A549 (cell line): Measurements from ENCODE around the gene PRKCE.

Source experiments
- CBX8 ChIP-seq: fragments of 200-600 bp; sonication (generic); IDR thresholded peaks from 2 replicates; pipeline ENCODE4 v1.6.1; 2016
- CEBPB ChIP-seq, 2 experiments: fragments of >200 bp in 1 of 2; sonication (Bioruptor Twin) in 1 of 2; formaldehyde crosslinking in 1 of 2; IDR thresholded peaks; 2 replicates each; pipeline ENCODE4 v1.6.1; 2012 to 2016
- EP300 ChIP-seq, 2 experiments: fragments of >200 bp; sonication (Bioruptor Twin); formaldehyde crosslinking; IDR thresholded peaks; 2 replicates in 1 of 2; 3 replicates in 1 of 2; pipeline ENCODE4 v1.6.1; 2016 to 2017
- KDM1A ChIP-seq: fragments of 200-600 bp; sonication (generic); IDR thresholded peaks from 2 replicates; pipeline ENCODE4 v1.6.1; 2016; ENCODE audit warnings: low read depth, mild to moderate bottlenecking
- MAZ ChIP-seq: fragments of 150-350 bp; IDR thresholded peaks from 2 replicates; pipeline ENCODE4 v1.6.1; 2014; ENCODE audit warnings: antibody characterized with exemption, low read depth, low read length, borderline replicate concordance
- POLR2A ChIP-seq: IDR thresholded peaks from 2 replicates; pipeline ENCODE4 v1.6.1; 2012; ENCODE audit warnings: mild to moderate bottlenecking, low read length
- SMC3 ChIP-seq: fragments of >200 bp; sonication (Bioruptor Twin); formaldehyde crosslinking; IDR thresholded peaks from 3 replicates; pipeline ENCODE4 v1.6.1; 2018; ENCODE audit warnings: inconsistent platforms
- ZNF302 ChIP-seq: fragments of 250-450 bp; sonication (Bioruptor Pico); IDR thresholded peaks from 2 replicates; pipeline ENCODE4 v1.9.0; 2021; ENCODE audit warnings: inconsistent platforms, mild to moderate bottlenecking, moderate library complexity
- ZSCAN20 ChIP-seq: fragments of 250-450 bp; sonication (Bioruptor Pico); IDR thresholded peaks from 2 replicates; pipeline ENCODE4 v1.8.0; 2022; ENCODE audit warnings: mild to moderate bottlenecking, moderate library complexity
- TF ChIP-seq, protein P1 (sequence below): fragments of 250-450 bp; sonication (Bioruptor Pico); IDR thresholded peaks from 2 replicates; pipeline ENCODE4 v1.5.0; 2021; ENCODE audit warnings: mild to moderate bottlenecking, moderate library complexity, borderline replicate concordance
- TF ChIP-seq, protein P2 (sequence below): fragments of >200 bp; sonication (Bioruptor Twin); formaldehyde crosslinking; IDR thresholded peaks from 3 replicates; pipeline ENCODE4 v1.5.1; 2016
- TF ChIP-seq, protein P3 (sequence below): fragments of 200-600 bp; sonication (generic); IDR thresholded peaks from 2 replicates; pipeline ENCODE4 v1.6.1; 2016; ENCODE audit warnings: antibody characterized with exemption, mild to moderate bottlenecking, moderate library complexity
- TF ChIP-seq, protein P4 (sequence below): fragments of 450-650 bp; IDR thresholded peaks from 2 replicates; pipeline ENCODE4 v1.6.1; 2014; ENCODE audit warnings: antibody characterized with exemption
- TF ChIP-seq, protein P5 (sequence below): IDR thresholded peaks from 2 replicates; pipeline ENCODE4 v1.6.1; 2012

DNA sequence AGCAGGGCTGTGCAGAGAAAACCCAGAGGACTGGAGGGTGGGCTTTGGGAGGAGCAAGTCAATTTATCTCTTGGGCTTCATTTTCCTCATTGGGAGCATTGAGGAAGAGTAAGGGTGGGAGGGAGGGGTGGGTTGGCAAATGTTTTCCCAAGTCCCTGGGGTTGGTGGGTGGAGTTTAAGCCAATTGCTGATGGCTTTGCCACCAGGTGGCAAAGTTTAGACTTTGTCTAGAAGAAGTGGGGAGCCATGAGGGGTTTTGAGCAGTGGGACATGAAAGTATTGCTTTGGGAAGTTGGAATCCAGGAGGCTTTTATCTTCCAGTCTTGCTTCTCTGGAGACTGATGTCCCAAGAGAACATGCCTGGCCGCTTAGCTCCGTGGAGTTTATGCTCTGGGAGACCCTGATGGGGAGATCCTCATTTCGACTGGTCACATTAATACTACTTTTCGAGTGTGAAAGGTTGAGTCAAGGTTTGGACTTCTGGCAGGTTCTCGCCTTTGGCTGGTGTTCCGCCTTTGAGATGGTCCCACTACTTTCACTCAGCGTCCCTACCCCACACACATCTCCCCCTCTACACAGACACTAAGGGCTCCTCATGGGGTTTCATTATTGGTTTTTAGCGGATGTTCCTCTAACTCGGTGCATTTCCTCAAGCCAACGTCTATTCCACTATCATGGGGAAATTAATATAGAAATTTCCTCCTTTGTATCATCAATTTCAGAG lies 126.7 kb downstream of the PRKCE start:
- TF ChIP-seq, protein P1, sequence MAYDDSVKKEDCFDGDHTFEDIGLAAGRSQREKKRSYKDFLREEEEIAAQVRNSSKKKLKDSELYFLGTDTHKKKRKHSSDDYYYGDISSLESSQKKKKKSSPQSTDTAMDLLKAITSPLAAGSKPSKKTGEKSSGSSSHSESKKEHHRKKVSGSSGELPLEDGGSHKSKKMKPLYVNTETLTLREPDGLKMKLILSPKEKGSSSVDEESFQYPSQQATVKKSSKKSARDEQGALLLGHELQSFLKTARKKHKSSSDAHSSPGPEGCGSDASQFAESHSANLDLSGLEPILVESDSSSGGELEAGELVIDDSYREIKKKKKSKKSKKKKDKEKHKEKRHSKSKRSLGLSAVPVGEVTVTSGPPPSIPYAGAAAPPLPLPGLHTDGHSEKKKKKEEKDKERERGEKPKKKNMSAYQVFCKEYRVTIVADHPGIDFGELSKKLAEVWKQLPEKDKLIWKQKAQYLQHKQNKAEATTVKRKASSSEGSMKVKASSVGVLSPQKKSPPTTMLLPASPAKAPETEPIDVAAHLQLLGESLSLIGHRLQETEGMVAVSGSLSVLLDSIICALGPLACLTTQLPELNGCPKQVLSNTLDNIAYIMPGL (CRISPR knock-in tag) = no peak
- TF ChIP-seq, protein P2, sequence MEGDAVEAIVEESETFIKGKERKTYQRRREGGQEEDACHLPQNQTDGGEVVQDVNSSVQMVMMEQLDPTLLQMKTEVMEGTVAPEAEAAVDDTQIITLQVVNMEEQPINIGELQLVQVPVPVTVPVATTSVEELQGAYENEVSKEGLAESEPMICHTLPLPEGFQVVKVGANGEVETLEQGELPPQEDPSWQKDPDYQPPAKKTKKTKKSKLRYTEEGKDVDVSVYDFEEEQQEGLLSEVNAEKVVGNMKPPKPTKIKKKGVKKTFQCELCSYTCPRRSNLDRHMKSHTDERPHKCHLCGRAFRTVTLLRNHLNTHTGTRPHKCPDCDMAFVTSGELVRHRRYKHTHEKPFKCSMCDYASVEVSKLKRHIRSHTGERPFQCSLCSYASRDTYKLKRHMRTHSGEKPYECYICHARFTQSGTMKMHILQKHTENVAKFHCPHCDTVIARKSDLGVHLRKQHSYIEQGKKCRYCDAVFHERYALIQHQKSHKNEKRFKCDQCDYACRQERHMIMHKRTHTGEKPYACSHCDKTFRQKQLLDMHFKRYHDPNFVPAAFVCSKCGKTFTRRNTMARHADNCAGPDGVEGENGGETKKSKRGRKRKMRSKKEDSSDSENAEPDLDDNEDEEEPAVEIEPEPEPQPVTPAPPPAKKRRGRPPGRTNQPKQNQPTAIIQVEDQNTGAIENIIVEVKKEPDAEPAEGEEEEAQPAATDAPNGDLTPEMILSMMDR = no peak
- TF ChIP-seq MAZ = no peak
- no peak for TF ChIP-seq ZSCAN20 (CRISPR knock-in tag)
- TF ChIP-seq, protein P3, sequence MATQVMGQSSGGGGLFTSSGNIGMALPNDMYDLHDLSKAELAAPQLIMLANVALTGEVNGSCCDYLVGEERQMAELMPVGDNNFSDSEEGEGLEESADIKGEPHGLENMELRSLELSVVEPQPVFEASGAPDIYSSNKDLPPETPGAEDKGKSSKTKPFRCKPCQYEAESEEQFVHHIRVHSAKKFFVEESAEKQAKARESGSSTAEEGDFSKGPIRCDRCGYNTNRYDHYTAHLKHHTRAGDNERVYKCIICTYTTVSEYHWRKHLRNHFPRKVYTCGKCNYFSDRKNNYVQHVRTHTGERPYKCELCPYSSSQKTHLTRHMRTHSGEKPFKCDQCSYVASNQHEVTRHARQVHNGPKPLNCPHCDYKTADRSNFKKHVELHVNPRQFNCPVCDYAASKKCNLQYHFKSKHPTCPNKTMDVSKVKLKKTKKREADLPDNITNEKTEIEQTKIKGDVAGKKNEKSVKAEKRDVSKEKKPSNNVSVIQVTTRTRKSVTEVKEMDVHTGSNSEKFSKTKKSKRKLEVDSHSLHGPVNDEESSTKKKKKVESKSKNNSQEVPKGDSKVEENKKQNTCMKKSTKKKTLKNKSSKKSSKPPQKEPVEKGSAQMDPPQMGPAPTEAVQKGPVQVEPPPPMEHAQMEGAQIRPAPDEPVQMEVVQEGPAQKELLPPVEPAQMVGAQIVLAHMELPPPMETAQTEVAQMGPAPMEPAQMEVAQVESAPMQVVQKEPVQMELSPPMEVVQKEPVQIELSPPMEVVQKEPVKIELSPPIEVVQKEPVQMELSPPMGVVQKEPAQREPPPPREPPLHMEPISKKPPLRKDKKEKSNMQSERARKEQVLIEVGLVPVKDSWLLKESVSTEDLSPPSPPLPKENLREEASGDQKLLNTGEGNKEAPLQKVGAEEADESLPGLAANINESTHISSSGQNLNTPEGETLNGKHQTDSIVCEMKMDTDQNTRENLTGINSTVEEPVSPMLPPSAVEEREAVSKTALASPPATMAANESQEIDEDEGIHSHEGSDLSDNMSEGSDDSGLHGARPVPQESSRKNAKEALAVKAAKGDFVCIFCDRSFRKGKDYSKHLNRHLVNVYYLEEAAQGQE = no peak
- TF ChIP-seq CBX8 = no peak
- TF ChIP-seq SMC3 = no peak
- TF ChIP-seq, protein P4, sequence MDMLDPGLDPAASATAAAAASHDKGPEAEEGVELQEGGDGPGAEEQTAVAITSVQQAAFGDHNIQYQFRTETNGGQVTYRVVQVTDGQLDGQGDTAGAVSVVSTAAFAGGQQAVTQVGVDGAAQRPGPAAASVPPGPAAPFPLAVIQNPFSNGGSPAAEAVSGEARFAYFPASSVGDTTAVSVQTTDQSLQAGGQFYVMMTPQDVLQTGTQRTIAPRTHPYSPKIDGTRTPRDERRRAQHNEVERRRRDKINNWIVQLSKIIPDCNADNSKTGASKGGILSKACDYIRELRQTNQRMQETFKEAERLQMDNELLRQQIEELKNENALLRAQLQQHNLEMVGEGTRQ = no peak
- TF ChIP-seq EP300 (IDR thresholded peaks at IDR 0.05) = no peak
- TF ChIP-seq ZNF302 = no peak
- TF ChIP-seq KDM1A = no peak
- TF ChIP-seq, protein P5, sequence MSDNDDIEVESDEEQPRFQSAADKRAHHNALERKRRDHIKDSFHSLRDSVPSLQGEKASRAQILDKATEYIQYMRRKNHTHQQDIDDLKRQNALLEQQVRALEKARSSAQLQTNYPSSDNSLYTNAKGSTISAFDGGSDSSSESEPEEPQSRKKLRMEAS = no peak
- no peak for TF ChIP-seq CEBPB (IDR thresholded peaks at IDR 0.05)
- TF ChIP-seq POLR2A = no peak
